Panc1 (cell line): ENCODE results near the gene TAAR9.

ENCODE experiments used
- POLR2AphosphoS5 ChIP-seq: IDR thresholded peaks from 2 replicates; pipeline ENCODE4 v1.6.1; 2012; ENCODE audit warnings: mild to moderate bottlenecking, low read depth, low read length, moderate library complexity
- SIN3A ChIP-seq: IDR thresholded peaks from 2 replicates; pipeline ENCODE4 v1.6.1; 2012; ENCODE audit warnings: low read depth, mild to moderate bottlenecking, low read length, moderate library complexity, borderline replicate concordance; ENCODE audit not compliant: insufficient read depth
- TCF7L2 ChIP-seq: IDR thresholded peaks from 2 replicates; pipeline ENCODE4 v1.6.1; 2011; ENCODE audit warnings: mild to moderate bottlenecking, low read depth, low read length, inconsistent platforms
- TF ChIP-seq, protein P1 (sequence below): fragments of 450-650 bp; IDR thresholded peaks from 2 replicates; pipeline ENCODE4 v1.5.1; 2017; ENCODE audit warnings: mild to moderate bottlenecking
- TF ChIP-seq, protein P2 (sequence below), 2 experiments: IDR thresholded peaks; 2 replicates each; pipeline ENCODE4 v1.6.1; 2011 to 2012; ENCODE audit warnings: low read depth in 2 of 2, control low read depth in 1 of 2, low read length in 1 of 2, mild to moderate bottlenecking in 1 of 2, moderate library complexity in 1 of 2; ENCODE audit not compliant: insufficient read depth in 1 of 2

DNA sequence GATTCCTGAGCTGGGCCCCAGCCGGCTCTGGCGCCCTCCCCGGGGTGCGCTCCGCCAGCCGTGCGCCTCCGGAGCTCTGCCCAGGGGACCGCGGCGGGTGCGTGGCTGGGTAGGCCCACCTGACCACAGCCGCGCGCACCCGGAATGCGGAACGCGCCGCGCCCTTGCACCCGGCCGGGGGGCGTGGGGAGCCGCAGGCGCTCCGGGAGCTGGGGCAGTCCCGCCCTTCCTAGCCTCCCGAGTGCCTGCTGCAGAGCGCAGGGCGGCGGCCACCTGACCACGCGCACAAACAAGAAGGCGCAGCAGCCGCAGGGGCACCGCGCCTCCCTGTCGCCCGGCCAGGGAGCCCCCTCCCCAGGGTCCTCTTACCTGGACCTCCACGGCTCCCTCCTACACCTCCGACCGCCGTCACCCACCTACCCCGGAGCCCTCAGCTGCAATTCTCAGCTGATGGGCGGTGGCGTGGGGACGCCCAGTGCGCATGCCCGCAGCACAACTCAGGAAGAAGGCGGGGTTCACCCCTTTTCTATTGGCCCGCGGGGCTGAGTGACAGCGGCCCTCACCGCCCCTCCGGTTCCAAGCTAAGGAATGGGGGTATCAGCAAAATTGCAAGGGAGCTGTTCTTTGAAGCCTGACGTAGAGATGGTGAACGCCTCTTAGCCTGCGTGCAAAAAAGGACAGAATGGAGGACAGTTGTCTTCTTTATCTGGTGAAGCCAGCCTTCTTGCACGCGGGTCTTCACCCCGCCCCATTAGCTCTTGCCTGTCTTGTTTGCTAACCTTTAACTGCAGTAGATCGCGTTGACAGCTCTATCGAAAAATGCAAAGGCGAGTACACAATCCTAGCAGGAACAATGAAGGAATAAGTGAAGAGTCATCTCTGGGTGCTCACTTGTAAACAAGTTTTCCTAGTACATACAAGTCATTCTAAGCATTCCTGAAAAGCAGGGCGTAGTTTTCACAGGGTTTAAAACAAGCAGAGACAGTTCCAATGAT lies 25.1 kb upstream of the TAAR9 start, which contains the start of gene STX7:
- TF ChIP-seq, protein P1, sequence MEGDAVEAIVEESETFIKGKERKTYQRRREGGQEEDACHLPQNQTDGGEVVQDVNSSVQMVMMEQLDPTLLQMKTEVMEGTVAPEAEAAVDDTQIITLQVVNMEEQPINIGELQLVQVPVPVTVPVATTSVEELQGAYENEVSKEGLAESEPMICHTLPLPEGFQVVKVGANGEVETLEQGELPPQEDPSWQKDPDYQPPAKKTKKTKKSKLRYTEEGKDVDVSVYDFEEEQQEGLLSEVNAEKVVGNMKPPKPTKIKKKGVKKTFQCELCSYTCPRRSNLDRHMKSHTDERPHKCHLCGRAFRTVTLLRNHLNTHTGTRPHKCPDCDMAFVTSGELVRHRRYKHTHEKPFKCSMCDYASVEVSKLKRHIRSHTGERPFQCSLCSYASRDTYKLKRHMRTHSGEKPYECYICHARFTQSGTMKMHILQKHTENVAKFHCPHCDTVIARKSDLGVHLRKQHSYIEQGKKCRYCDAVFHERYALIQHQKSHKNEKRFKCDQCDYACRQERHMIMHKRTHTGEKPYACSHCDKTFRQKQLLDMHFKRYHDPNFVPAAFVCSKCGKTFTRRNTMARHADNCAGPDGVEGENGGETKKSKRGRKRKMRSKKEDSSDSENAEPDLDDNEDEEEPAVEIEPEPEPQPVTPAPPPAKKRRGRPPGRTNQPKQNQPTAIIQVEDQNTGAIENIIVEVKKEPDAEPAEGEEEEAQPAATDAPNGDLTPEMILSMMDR = 0 out of 2 replicates have a peak, but pooled peaks have one; percentile 3
- TF ChIP-seq, protein P2, sequence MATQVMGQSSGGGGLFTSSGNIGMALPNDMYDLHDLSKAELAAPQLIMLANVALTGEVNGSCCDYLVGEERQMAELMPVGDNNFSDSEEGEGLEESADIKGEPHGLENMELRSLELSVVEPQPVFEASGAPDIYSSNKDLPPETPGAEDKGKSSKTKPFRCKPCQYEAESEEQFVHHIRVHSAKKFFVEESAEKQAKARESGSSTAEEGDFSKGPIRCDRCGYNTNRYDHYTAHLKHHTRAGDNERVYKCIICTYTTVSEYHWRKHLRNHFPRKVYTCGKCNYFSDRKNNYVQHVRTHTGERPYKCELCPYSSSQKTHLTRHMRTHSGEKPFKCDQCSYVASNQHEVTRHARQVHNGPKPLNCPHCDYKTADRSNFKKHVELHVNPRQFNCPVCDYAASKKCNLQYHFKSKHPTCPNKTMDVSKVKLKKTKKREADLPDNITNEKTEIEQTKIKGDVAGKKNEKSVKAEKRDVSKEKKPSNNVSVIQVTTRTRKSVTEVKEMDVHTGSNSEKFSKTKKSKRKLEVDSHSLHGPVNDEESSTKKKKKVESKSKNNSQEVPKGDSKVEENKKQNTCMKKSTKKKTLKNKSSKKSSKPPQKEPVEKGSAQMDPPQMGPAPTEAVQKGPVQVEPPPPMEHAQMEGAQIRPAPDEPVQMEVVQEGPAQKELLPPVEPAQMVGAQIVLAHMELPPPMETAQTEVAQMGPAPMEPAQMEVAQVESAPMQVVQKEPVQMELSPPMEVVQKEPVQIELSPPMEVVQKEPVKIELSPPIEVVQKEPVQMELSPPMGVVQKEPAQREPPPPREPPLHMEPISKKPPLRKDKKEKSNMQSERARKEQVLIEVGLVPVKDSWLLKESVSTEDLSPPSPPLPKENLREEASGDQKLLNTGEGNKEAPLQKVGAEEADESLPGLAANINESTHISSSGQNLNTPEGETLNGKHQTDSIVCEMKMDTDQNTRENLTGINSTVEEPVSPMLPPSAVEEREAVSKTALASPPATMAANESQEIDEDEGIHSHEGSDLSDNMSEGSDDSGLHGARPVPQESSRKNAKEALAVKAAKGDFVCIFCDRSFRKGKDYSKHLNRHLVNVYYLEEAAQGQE (IDR thresholded peaks at IDR 0.05; ENCODE audit: insufficient read depth in 1 of 2, low read depth in 2 of 2, low read length in 1 of 2) = no peak
- peak; percentile 71 for TF ChIP-seq POLR2AphosphoS5
- TF ChIP-seq SIN3A = peak; percentile 71; the same call in 1 of the 2 replicates
- no peak for TF ChIP-seq TCF7L2
